HG02678 (cell line): ENCODE results near the gene C1QTNF8.

Experiments used
- ATAC-seq: cut with Tn5 transposase; IDR thresholded peaks from one replicate; pipeline ENCODE4 v1.9.1; 2021; ENCODE audit warnings: mild to moderate bottlenecking, moderate library complexity; ENCODE audit not compliant: unreplicated experiment

The C1QTNF8 gene

DNA sequence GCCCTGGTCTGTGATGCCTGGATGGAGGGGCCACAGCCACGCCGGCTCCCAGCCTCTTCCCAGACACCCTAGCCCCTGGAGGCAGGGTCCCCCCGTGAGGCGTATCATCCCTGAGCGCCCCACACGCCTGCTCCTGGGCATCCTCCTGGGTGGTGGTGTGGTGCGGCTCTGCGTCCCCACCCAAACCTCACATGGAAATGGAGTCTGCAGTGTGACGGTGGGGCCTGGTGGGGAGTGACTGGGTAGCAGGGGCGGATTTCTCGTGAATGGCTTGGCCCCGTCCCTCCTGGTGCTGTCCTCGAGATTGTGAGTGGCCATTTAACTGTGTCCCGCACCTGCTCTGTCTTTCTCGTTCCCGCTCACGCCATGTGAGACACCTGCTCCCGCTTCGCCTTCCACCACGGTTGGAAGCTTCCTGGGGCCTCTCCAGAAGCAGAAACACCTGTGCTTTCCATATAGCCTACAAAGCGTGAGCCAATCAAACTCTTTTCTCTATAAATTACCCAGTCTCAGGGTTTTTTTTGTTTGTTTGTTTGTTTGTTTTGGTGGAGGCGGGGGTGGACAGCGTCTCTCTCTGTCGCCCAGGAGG lies 29.4 kb downstream of the C1QTNF8 start:
- no peak for ATAC-seq

- no peak for ATAC-seq
Measured at GRCh38 chr16:1065469-1066128, 30.4 kb downstream of the C1QTNF8 start.

- no peak for ATAC-seq
Measured at GRCh38 chr16:1063728-1064127, 32.3 kb downstream of the C1QTNF8 start.

DNA sequence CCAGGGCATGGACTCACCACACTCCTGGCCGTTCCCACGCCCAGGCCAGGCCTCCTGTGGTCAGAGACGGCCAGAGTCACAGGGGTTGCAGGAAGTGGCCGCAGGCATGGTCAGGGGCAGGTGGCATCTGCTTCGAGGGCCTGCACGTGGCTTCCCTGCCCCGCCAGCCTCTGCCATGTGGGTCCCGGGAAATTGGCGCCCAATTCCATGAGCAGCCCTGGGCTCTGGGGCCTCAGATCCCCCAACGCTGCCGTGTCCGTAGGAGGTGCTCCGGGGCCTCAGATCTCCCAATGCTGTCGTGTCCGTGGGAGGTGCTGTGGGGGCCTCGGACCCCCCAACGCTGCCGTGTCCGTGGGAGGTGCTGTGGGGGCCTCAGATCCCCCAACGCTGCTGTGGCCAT lies 33.1 kb downstream of the C1QTNF8 start:
- ATAC-seq, result no peak

DNA sequence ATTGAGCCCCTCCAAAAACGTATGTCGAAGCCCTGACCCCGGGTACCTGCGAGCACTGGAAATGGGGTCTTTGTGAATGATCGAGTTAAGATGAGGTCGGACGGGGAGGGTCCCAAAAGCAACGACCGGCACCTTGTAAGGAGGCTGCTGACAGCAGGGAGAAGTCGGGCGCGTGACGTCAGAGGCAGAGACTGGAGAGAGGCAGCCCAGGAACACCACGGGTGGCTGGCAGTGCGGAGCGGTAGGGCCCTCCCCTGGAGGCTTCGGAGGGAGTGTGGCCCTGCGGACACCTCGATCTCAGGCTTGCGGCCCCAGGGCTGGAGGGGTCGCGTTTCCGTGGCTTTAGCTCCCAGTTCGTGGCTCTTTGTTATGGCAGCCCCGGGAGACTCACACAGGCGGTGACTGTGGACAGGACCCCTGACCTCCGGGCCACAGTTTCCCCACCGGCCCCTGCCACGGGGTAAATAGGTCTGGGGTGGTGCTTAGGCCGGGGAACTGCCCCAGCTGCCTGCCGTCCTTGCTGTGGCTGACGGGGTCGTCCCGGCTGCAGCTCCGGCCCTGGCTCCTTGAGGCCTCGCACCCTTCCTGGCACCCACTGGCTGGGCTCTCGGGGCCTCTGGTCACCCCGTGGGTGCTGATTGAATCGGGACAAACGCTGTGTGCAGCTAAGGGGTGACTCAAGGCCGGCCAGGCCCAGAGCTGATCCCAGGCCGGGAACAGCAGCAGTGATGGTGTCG lies 34.1 kb downstream of the C1QTNF8 start:
- ATAC-seq, result no peak

DNA sequence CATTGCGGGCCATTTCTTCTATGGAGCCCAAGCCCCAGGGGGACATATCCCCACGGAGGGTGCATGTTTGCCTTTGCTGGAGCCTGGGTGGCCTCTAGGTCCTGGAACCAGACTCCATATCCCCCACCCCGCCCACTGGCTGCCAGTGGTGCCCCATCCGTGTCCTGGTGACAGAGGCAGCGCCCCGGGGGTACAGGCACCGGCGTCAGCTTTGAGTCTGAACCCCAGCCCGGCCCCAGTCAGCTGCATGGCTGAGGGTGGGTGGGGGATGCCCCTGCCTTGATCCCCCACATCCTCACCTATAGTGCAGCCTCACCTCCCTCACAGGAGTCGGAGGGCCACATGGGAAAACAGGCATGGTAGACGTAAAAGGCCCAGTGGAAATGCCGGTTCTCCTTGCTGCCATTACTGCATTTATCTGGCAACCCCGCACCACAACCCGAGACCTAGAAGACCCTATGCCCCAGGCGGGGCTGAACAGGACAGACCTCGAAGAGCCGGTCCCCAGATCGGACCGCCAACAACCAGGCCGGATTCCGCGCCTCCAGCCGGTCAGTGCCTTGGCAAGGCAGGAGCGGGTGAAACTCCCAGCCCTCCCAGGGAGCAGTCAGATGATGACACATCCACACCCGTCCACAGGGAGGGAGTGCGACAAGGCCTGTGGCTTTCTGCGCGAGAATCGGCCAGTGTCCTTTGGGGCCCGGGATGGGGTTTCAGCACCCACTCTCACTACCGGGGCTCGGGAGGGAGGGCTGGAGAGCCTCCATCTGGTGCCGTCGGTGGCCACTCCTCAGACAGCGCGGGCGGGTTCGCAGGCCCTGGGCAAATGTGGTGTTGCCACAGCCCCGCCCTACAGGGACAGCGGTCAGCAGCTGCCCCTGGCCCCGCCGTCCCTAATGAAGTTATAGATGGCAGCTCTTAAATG lies 35.4 kb downstream of the C1QTNF8 start:
- no peak for ATAC-seq

- no peak for ATAC-seq
Measured at GRCh38 chr16:1059310-1059709, 36.7 kb downstream of the C1QTNF8 start.

DNA sequence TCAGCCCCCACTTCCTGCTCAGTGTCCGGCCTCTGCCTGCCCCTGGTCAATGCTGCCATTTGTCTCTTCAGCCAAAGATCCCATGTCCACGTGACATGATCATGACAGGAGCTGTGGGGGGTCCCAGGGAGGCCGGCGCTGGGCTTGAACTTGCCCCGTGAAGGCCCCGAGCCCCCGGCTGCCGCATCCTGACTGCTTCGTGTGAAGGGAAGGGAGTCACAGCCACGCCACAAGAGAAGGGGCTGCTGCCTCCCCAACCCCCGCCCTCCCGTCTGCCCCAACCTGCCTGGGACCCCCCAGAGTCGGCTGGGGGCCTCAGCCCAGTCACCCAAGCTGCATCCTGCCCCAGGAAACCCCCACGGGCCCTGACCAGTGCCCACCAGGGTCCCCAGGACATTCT lies 37.8 kb downstream of the C1QTNF8 start:
- no peak for ATAC-seq

DNA sequence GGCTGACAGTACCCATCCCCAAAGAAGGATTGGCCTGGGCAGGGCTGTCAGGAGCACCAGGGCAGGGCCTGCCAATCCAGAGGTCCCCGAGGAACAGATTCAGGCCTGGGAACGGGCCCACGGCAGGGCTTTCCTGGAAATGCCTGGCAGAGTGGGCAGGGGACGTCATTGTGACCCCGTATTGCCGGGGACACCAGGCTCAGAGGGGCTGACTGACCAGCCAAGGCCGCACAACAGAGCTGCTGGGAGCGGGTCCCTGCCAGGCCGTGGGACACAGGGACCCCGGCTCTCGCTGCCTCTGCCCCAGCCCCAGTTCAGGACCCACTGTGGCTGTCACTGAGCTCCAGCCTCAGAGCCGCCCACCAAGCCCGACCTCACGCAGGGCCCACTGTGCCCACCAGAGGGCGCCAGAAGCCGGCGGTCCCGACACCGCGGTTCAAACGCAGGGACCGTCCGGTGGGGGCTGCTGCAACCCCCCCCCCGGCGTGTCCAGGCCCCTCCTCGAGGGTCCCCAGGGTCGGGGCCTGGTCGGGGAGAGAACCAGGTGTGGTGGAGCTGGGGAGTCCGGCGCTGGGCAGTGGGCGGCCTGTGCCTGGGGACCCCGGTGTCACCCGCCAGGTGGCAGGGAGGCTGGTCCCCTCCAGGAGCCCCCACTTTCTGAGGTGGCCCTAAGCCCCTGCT lies 38.7 kb downstream of the C1QTNF8 start:
- no peak for ATAC-seq

- ATAC-seq, result no peak
Measured at GRCh38 chr16:1056196-1056595, 39.8 kb downstream of the C1QTNF8 start.

DNA sequence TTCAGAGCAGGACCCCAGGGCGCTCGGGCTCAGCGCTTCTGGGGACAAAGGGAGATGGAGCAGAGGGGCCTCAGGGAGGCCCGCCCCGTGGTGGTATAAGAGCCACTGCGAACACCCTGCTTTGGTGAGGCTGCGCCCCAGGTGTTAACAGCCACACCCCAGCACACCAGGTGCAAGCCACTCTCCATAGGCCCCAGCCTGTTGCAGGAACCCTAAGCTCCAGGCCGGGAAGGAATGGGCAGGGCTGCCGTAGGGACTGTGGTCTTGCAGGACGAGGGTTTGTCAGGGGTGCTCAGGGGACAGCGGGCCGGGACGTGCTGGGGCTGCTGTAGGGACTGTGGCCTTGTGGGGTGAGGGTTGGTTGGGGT lies 40.5 kb downstream of the C1QTNF8 start:
- ATAC-seq, result no peak

DNA sequence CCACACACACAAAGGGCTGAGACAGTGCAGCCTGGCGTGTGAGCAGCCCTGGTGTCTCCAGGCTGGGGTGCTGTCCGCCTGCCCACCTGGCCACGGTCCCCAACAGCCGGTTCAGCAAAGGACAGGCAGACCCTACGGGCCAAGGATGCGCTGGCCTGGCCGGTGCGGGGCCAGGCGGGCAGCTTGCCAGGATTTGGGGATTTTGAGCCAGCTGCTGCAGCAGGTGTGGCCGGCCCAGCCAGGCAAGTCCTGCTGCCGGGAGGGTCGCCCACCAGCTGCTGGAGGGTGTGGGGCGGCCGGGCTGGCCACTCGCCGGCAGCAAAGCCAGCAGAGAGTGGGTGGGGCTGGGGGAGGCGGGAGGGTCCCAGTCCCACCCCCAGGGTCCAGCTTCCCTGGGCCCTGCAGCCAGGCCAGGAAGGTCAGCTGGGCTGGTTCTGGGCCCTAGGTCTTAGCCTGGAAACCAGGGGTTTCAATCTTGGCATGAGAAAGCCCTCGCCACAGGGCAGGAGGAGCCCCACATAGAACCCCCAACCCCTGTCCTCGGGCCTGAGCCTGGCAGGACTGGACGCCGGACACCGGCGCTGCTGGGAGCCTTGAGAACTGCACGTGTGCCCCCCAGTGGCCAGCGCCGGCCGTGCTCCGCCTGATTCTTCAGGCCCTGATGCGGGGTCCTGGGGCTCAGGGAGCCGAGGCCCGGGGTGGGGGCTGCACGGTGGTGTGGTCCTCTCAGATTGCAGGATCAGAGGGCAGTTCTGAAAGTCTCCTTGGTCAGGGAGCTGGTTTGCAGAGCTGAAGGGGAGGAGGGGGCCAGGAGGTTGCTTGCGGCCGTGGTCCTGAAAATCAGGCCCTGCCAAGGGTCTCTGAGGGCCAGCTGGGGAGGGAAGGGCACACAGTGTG lies 41.1 kb downstream of the C1QTNF8 start:
- no peak for ATAC-seq

DNA sequence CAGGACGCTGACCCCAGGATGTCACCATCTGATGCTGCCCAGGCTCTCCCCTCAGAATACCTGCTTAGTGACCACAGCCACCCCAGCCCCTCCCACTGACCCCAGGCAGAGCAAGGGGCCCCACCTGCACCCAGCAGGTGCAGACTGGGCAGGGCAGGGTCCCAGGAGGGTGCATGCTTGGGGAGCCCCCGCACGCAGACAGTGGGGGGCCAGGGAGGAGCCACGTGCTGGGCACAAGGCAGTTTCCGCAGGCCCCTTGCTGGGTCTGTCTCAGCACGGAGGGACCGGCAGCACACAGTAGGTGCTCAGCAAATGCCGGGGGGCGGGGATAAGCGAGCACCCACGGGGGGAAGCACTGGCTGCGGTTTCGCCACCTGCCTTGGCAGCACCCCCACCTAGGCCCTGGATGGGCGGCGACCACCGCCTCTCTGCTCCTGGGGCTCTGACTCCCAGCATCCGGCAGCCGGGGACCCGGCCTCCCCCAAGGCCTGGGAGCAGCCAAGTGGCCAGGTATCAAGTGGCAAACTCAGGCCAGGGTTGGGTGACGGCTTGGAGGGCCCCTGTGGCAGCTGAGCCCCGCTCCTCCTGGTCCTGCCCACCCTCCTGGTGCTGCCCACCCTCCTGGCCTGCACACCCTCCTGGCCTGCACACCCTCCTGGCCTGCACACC lies 42.2 kb downstream of the C1QTNF8 start:
- ATAC-seq, result no peak

DNA sequence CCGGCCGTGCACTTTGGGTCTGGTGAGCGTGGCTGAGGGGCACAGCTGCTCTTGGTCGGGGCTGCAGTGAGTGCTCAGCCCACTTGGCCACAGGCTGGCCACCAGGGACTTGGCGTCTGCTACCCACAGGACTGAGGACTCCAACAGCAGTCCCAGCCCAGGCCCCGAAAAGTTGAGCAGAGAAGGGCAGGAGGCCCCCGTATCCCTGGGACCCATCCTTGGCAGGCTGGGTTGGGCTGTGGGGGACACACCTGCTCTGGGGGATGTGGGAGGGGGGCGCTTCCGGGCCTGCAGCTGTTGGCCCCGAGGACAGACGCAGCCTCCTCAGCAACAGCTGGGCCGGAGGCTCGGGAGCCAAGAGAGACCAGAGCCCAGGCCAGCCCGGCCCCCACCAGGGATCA lies 42.9 kb downstream of the C1QTNF8 start:
- ATAC-seq, result no peak

- no peak for ATAC-seq
Measured at GRCh38 chr16:1052721-1053120, 43.3 kb downstream of the C1QTNF8 start.

DNA sequence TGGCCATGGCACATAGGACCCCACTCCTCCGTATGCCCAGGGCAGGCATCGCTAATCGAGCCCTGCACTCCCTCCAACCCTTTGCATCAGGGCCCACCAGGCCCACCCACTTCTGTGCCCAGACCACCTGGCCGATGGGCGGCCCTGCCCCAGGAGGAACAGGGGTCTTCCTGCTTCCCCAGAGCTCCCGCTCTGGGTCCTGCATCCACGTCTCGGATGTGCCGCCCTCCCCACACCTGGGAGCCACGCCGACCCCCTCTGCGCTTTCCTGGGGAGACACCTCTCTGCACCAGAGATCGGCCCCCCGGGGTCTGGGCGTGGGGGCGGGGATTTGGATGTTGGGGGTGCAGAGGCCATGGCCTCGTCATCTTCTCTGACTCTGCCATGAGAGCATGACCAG lies 44.6 kb downstream of the C1QTNF8 start:
- no peak for ATAC-seq

- ATAC-seq, result no peak
Measured at GRCh38 chr16:1050921-1051320, 45.1 kb downstream of the C1QTNF8 start.

GRCh38 chr16:1050516-1050915 lies 45.5 kb downstream of the C1QTNF8 start:
- no peak for ATAC-seq

DNA sequence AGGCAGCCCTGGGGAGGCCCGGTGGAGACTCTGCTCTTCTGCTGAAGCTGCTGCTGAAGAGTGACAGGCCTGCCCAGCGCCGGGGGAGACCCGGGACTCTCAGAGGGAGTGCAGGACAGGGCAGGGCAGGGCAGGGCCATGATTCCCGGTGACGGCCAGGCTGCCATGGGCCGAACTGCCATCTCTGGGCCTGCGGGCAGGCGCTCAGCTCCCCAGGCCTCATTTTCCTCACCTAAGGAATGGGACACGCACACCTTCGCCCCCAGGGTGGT lies 46.1 kb downstream of the C1QTNF8 start:
- no peak for ATAC-seq
